Activated naive CD4-positive, alpha-beta T cell treated with anti-CD3 and anti-CD28 coated beads, Interleukin-2, amount 50 U/mL, for 24 hours (primary cell): ENCODE data around the gene INAFM1.

Experiments used
- H3K27ac Mint-ChIP-seq: one replicate; pipeline ENCODE4 v1.8.0; 2021; ENCODE audit warnings: mild to moderate bottlenecking, mixed read lengths
- H3K27me3 Mint-ChIP-seq: one replicate; pipeline ENCODE4 v1.8.0; 2021; ENCODE audit warnings: mixed read lengths
- H3K36me3 Mint-ChIP-seq: one replicate; pipeline ENCODE4 v1.8.0; 2021; ENCODE audit warnings: mixed read lengths
- H3K4me1 Mint-ChIP-seq: one replicate; pipeline ENCODE4 v1.8.0; 2021; ENCODE audit warnings: mixed read lengths
- H3K4me3 Mint-ChIP-seq: one replicate; pipeline ENCODE4 v1.8.0; 2021; ENCODE audit warnings: mild to moderate bottlenecking, mixed read lengths
- H3K9me3 Mint-ChIP-seq: one replicate; pipeline ENCODE4 v1.8.0; 2021; ENCODE audit warnings: mixed read lengths

Gene INAFM1

DNA sequence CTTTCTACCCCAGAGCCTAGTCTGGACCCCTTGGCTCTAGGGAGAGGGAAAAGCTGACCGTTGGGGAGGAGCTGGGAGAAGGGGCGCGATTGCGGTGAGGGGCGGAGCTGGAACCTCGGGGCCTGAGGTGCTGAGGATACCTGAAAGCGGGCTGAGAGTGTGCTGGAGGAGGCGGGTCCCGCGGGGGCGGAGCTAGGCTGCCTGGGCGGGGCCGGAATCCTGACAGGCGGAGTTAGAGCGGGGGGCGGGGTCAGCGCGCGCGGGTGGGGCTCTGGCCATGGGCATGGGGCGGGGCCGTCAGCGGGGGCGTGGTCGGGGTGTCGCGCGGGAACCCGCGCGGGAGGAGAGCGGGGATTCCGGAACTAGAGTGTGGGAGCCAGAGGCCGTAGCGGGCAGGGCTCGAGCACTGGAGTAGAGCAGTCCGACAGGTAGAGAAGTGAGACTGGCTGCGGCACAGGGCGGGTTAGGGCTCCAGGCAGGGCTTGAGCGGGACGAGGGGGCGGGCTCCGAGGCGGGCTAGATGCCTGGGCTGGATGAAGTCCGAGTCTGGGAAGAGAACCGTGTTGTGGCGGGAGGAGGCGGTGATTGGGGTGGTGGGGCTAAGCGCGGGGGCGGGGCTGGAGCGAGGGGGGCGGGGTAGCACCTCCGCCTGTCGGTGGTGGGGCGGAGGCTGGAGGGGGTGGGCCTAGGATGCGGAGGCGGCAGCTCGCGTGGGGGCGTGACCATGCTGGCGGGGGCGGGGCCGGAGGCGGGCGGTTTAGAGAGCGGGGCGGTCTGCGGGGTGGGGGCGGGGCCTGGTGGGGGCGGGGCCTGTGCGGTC lies at the start of gene INAFM1:
Gene INAFM1 (plus strand): TSS at position 815 of the 820 bp plus-strand sequence. CDS start 35 bp downstream, outside the sequence.
- H3K27ac Mint-ChIP-seq, result peak within 1 kb of the TSS; percentile 97
- H3K36me3 Mint-ChIP-seq, result peaks cover 4% of the 10 kb centered on the region
- H3K4me1 Mint-ChIP-seq, result peaks cover 23% of the 10 kb centered on the region
- H3K9me3 Mint-ChIP-seq, result no peaks in the 10 kb centered on the region
- peak within 1 kb of the TSS; percentile 91 for H3K4me3 Mint-ChIP-seq
- no peaks in the 10 kb centered on the region for H3K27me3 Mint-ChIP-seq

GRCh38 chr19:47225746-47226425 lies 48.8 kb upstream of the INAFM1 start:
- Mint-ChIP-seq H3K4me3 (peak overlapping the region; percentile 34), H3K27me3 (no peaks in the 10 kb centered on the region), H3K27ac (peak overlapping the region; percentile 66), H3K36me3 (no peaks in the 10 kb centered on the region), H3K4me1 (peaks cover 14% of the 10 kb centered on the region), H3K9me3 (no peaks in the 10 kb centered on the region)

GRCh38 chr19:47226426-47227351 lies 48.0 kb upstream of the INAFM1 start:
- Mint-ChIP-seq H3K4me1 (peaks cover 19% of the 10 kb centered on the region), H3K27me3 (no peaks in the 10 kb centered on the region), H3K36me3 (no peaks in the 10 kb centered on the region), H3K27ac (peak overlapping the region; percentile 61), H3K9me3 (no peaks in the 10 kb centered on the region), H3K4me3 (peak overlapping the region; percentile 76)

DNA sequence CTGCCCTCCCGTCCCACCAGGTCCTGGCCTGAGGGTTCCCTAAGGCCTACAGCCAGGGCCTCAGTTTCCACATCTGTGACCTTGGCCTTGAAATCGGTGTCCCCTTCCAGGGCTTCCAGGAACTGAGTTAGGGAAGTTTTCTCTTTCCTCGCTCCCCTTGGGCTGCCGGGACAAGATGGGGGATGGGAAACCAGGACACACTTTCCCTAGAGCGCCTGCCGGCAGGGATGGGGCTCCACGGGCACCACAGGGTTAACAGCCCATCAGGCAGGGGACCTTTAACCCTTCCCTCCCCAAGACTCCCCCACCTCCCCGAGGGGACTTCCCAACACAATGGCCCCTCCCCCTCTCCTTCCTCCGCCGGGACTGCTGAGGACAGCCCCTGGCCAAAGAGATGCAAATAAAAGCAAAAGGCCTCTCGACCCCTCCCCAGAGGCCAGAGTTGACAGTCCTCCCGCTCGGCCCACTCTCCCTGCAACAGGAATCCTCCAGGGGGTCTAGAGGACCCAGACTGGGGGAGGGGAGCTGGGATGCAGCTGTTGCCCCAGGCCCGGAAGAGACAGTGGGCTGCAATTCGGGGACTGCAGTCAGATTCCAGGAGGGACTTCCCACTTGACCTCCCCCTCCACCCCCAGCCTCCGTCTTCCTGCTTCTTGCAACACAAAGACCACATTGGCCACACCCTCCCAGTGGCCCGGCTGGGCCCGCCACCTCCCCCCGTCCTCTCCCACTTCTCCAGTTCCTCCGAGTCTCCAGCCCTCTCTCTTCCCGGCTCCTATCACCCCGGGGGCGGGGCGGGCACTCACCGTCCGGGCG lies 47.1 kb upstream of the INAFM1 start:
- Mint-ChIP-seq H3K9me3 (no peaks in the 10 kb centered on the region), H3K27me3 (no peaks in the 10 kb centered on the region), H3K36me3 (no peaks in the 10 kb centered on the region), H3K27ac (peak overlapping the region; percentile 36), H3K4me3 (peak overlapping the region; percentile 76), H3K4me1 (peaks cover 28% of the 10 kb centered on the region)

GRCh38 chr19:47228168-47228936 lies 46.3 kb upstream of the INAFM1 start:
- H3K27me3 Mint-ChIP-seq, result no peaks in the 10 kb centered on the region
- H3K4me1 Mint-ChIP-seq, result peaks cover 33% of the 10 kb centered on the region
- no peaks in the 10 kb centered on the region for H3K9me3 Mint-ChIP-seq
- H3K27ac Mint-ChIP-seq, result no peak overlapping the region
- H3K4me3 Mint-ChIP-seq, result no peak overlapping the region
- H3K36me3 Mint-ChIP-seq, result no peaks in the 10 kb centered on the region

- Mint-ChIP-seq H3K27me3 (no peaks in the 10 kb centered on the region), H3K9me3 (no peaks in the 10 kb centered on the region), H3K27ac (no peak overlapping the region), H3K4me3 (no peak overlapping the region), H3K36me3 (no peaks in the 10 kb centered on the region), H3K4me1 (peaks cover 33% of the 10 kb centered on the region)
Observed at GRCh38 chr19:47228937-47229675, 45.6 kb upstream of the INAFM1 start.

DNA sequence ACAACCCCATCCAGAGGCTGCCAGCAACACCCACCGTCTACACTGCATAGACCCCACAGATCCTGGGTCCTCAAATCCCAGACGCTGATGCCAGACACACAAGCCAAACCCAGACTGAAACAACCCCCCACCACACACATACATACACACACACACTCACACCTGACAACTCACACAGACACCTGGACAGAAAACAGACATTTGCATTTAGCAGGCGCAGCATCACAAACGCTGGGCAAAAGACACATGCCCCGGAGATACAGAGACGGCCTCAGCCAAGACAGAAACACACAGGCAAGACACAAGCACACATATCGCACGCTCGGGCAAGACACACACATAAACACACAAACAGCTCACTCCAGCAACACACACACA lies 45.0 kb upstream of the INAFM1 start:
- no peak overlapping the region for H3K4me3 Mint-ChIP-seq
- H3K27ac Mint-ChIP-seq, result no peak overlapping the region
- H3K36me3 Mint-ChIP-seq, result no peaks in the 10 kb centered on the region
- peaks cover 33% of the 10 kb centered on the region for H3K4me1 Mint-ChIP-seq
- no peaks in the 10 kb centered on the region for H3K9me3 Mint-ChIP-seq
- no peaks in the 10 kb centered on the region for H3K27me3 Mint-ChIP-seq

GRCh38 chr19:47230054-47230920 lies 44.4 kb upstream of the INAFM1 start:
- H3K4me1 Mint-ChIP-seq, result peaks cover 33% of the 10 kb centered on the region
- H3K9me3 Mint-ChIP-seq, result no peaks in the 10 kb centered on the region
- no peak overlapping the region for H3K4me3 Mint-ChIP-seq
- H3K36me3 Mint-ChIP-seq, result no peaks in the 10 kb centered on the region
- no peak overlapping the region for H3K27ac Mint-ChIP-seq
- H3K27me3 Mint-ChIP-seq, result no peaks in the 10 kb centered on the region

GRCh38 chr19:47230921-47231214 lies 43.8 kb upstream of the INAFM1 start, which contains the start of gene BBC3:
TSS of gene BBC3 (minus strand) at chr19:47231199. CDS start at chr19:47228431, 2,768 bp downstream.
- Mint-ChIP-seq H3K9me3 (no peaks in the 10 kb centered on the region), H3K4me1 (peaks cover 27% of the 10 kb centered on the region), H3K36me3 (no peaks in the 10 kb centered on the region), H3K27me3 (no peaks in the 10 kb centered on the region), H3K4me3 (peak within 1 kb of the TSS; percentile 57), H3K27ac (peak within 1 kb of the TSS; percentile 73)

DNA sequence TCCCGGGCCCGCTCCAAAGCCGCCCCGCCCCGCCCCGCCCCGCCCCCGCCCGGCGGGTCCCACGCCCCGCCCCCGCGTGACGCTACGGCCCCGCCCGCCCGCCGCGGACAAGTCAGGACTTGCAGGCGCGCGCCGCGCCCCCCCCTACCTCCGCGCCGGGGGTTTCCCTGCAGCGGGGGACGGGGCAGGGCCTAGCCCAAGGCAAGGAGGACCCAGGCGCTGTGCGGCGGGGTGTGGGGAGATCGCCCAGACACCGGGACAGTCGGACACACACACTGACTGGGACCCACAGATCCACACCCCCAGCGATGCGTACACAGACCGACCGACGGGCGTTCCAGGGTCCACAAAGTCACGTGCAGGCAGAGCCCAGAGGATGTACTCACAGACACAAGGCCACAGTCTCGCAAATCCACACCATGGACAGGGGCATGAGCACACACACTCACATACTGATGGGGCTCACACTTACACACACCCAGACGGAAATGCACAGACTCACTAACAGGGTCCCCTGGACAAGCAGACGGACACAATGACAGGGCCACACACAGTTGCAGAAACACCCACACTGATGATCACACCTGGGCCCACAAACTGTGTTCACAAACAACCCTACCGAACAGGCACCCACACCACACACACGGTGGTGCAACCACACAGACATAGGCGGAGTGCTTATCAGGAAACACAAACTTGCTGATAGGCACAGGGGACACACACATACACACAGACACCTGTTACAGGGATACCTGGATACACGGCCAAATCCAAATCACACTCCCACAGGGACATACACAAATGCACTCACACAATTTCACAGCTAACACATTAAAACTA lies 43.2 kb upstream of the INAFM1 start:
- Mint-ChIP-seq H3K36me3 (no peaks in the 10 kb centered on the region), H3K27ac (peak overlapping the region; percentile 73), H3K4me3 (peak overlapping the region; percentile 57), H3K9me3 (no peaks in the 10 kb centered on the region), H3K4me1 (peaks cover 27% of the 10 kb centered on the region), H3K27me3 (no peaks in the 10 kb centered on the region)

- H3K4me3 Mint-ChIP-seq, result peak overlapping the region; percentile 57
- H3K4me1 Mint-ChIP-seq, result peaks cover 20% of the 10 kb centered on the region
- no peaks in the 10 kb centered on the region for H3K9me3 Mint-ChIP-seq
- H3K27me3 Mint-ChIP-seq, result no peaks in the 10 kb centered on the region
- H3K27ac Mint-ChIP-seq, result peak overlapping the region; percentile 33
- H3K36me3 Mint-ChIP-seq, result no peaks in the 10 kb centered on the region
Observed at GRCh38 chr19:47232422-47233211, 42.1 kb upstream of the INAFM1 start.
